Measurements from ENCODE around the gene TOMM20. TPM values are rescaled to one million over a fixed set of nuclear protein-coding genes. Genes with fewer than 3 reads are reported as not detected.

TOMM20 gene
- total and polyA plus RNA-seq, 9 of the 15 experiments (the other 6 are each of a cell fraction or from before 2014, with no cell fraction given) = 70.6 to 334 (median 159) TPM

- TF ChIP-seq THRA (IDR thresholded peaks at IDR 0.05) (no peak), E2F4 (CRISPR knock-in tag; IDR thresholded peaks at IDR 0.05; ENCODE audit: low read depth) (no peak), EP400 (IDR thresholded peaks at IDR 0.05) (no peak), NFATC3 (IDR thresholded peaks at IDR 0.05) (no peak), SP1 (CRISPR knock-in tag; IDR thresholded peaks at IDR 0.05) (no peak; the same call in 1 of the 2 replicates), RFX7 (CRISPR knock-in tag; IDR thresholded peaks at IDR 0.05) (no peak)
Observed at GRCh38 chr1:235093696-235094592, 34.7 kb downstream of the TOMM20 start (continued).
